Measurements from ENCODE around the gene MCCC1.
"Not testable (repeated sequence)": the region's sequence is repeated elsewhere in the genome, so short reads cannot be mapped to it uniquely, and the experiment has no call there.

MCCC1 gene

GRCh38 chr3:183122257-183122932 is 23.1 kb upstream of the MCCC1 start:
- Histone ChIP-seq H3K9me3 (ENCODE audit: control insufficient read depth, low read length) (no peaks in the 10 kb centered on the region), H3K4me1 (ENCODE audit: control insufficient read depth, insufficient read depth, low read length) (no peaks in the 10 kb centered on the region), H3K27me3 (replicated peaks; ENCODE audit: control insufficient read depth, insufficient read depth, low read length) (peaks cover 23% of the 10 kb centered on the region), H3K36me3 (ENCODE audit: control insufficient read depth, insufficient read depth, low read length, severe bottlenecking) (no peaks in the 10 kb centered on the region), H3K4me3 (ENCODE audit: low read length) (no peak overlapping the region), H3K9ac (ENCODE audit: low read length) (no peak overlapping the region)
- DNase-seq (ENCODE audit: low read depth): peak; percentile 86

GRCh38 chr3:183120538-183121215 is 21.4 kb upstream of the MCCC1 start:
- Histone ChIP-seq H3K27me3 (replicated peaks; ENCODE audit: control insufficient read depth, insufficient read depth, low read length) (peaks cover 30% of the 10 kb centered on the region), H3K9me3 (ENCODE audit: control insufficient read depth, low read length) (no peaks in the 10 kb centered on the region), H3K36me3 (ENCODE audit: control insufficient read depth, insufficient read depth, low read length, severe bottlenecking) (no peaks in the 10 kb centered on the region), H3K9ac (ENCODE audit: low read length) (no peak overlapping the region), H3K4me3 (ENCODE audit: low read length) (no peak overlapping the region), H3K4me1 (ENCODE audit: control insufficient read depth, insufficient read depth, low read length) (no peaks in the 10 kb centered on the region)
- no peak for DNase-seq (ENCODE audit: low read depth)

GRCh38 chr3:183117056-183117455 is 17.8 kb upstream of the MCCC1 start:
- Histone ChIP-seq H3K4me3 (ENCODE audit: low read length) (no peak overlapping the region), H3K9ac (ENCODE audit: low read length) (no peak overlapping the region), H3K4me1 (ENCODE audit: control insufficient read depth, insufficient read depth, low read length) (no peaks in the 10 kb centered on the region), H3K9me3 (ENCODE audit: control insufficient read depth, low read length) (no peaks in the 10 kb centered on the region), H3K27me3 (replicated peaks; ENCODE audit: control insufficient read depth, insufficient read depth, low read length) (peaks cover 46% of the 10 kb centered on the region), H3K36me3 (ENCODE audit: control insufficient read depth, insufficient read depth, low read length, severe bottlenecking) (no peaks in the 10 kb centered on the region)
- DNase-seq (ENCODE audit: low read depth): no peak

DNA sequence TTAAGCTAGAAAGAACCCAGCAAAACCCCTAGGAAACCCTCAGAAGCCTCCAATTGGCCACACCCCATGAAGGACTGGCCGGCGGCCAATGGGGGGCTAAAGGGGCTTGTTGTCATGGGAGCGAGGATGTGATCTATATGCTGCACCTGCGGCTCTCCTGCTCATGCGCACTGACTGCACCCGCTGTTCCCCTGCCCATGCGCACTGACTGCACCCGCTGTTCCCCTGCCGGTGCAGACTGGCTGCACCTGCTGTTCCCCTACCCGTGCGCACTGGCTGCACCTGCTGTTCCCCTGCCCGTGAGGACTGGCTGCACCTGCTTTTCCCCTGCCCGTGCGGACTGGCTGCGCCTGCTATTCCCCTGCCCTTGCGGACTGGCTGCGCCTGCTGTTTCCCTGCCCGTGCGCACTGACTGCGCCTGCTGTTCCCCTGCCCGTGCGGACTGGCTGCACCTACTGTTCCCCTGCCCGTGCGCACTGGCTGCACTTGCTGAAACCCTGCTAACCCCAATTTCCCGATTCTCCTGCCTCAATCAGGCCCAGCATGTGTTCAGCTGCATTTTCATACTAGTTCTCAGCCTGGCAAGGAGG is 16.8 kb upstream of the MCCC1 start:
- Histone ChIP-seq H3K27me3 (replicated peaks; ENCODE audit: control insufficient read depth, insufficient read depth, low read length) (peaks cover 45% of the 10 kb centered on the region), H3K4me3 (ENCODE audit: low read length) (no peak overlapping the region), H3K36me3 (ENCODE audit: control insufficient read depth, insufficient read depth, low read length, severe bottlenecking) (no peaks in the 10 kb centered on the region), H3K4me1 (ENCODE audit: control insufficient read depth, insufficient read depth, low read length) (no peaks in the 10 kb centered on the region), H3K9ac (ENCODE audit: low read length) (no peak overlapping the region), H3K9me3 (ENCODE audit: control insufficient read depth, low read length) (no peaks in the 10 kb centered on the region)
- DNase-seq (ENCODE audit: low read depth): no peak

DNA sequence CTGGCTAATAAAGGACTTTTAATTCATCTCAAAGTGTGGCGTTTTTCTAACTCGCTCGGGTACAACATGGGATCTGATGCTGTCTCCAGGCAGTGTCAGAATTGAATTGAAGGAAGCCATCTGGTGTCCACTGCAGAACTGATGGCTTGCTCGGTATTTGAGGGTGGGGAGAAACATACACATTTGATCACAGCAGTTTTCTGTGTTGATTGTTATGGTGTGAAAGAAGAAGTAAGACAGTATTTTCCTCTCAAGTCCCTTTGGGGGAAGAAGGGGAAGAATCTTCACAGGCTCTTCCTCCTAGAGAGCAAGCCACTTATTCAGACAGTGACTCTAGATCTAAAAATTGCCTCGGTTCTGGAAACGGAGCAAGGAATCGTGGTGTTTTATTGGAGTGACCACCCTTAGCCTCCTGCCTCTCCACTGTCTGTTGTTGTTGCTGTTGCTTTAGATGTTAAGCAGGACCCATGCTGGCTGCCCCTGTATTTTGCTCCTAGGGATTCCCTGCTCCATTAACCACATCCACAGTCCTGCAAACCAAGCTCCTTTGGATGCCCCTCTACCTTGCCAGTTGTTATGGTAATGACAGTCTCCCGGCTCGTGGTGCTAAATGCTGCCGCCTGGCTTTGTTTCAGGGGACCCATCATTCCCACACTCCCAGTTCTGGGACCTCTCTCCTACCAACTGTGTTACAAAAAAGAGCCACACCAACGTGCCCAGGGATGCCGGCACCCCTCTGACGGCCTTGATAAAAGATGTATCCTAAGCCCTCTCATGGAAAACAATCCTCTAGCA is 15.3 kb upstream of the MCCC1 start:
- Histone ChIP-seq H3K9me3 (ENCODE audit: control insufficient read depth, low read length) (peaks cover 5% of the 10 kb centered on the region), H3K27me3 (replicated peaks; ENCODE audit: control insufficient read depth, insufficient read depth, low read length) (peaks cover 36% of the 10 kb centered on the region), H3K9ac (ENCODE audit: low read length) (no peak overlapping the region), H3K4me1 (ENCODE audit: control insufficient read depth, insufficient read depth, low read length) (no peaks in the 10 kb centered on the region), H3K4me3 (ENCODE audit: low read length) (no peak overlapping the region), H3K36me3 (ENCODE audit: control insufficient read depth, insufficient read depth, low read length, severe bottlenecking) (no peaks in the 10 kb centered on the region)
- no peak for DNase-seq (ENCODE audit: low read depth)

- not testable (repeated sequence) for H3K4me1 ChIP-seq (ENCODE audit: control insufficient read depth, insufficient read depth, low read length); H3K4me3 ChIP-seq (ENCODE audit: low read length); H3K9me3 ChIP-seq (ENCODE audit: control insufficient read depth, low read length); H3K36me3 ChIP-seq (ENCODE audit: control insufficient read depth, insufficient read depth, low read length, severe bottlenecking); H3K9ac ChIP-seq (ENCODE audit: low read length); DNase-seq (ENCODE audit: low read depth)
- H3K27me3 ChIP-seq (replicated peaks; ENCODE audit: control insufficient read depth, insufficient read depth, low read length): peaks cover 10% of the 10 kb centered on the region
Measured at GRCh38 chr3:183109847-183110246, 10.6 kb upstream of the MCCC1 start.

- H3K9me3 ChIP-seq (ENCODE audit: control insufficient read depth, low read length): peaks cover 6% of the 10 kb centered on the region
Measured at GRCh38 chr3:183108470-183108869, 9.2 kb upstream of the MCCC1 start.

GRCh38 chr3:183108001-183108449 is 8.7 kb upstream of the MCCC1 start:
- no peak for DNase-seq (ENCODE audit: low read depth)
- no peaks in the 10 kb centered on the region for H3K36me3 ChIP-seq (ENCODE audit: control insufficient read depth, insufficient read depth, low read length, severe bottlenecking)
- H3K4me1 ChIP-seq (ENCODE audit: control insufficient read depth, insufficient read depth, low read length): no peaks in the 10 kb centered on the region
- no peak overlapping the region for H3K9ac ChIP-seq (ENCODE audit: low read length)
- H3K9me3 ChIP-seq (ENCODE audit: control insufficient read depth, low read length): peaks cover 6% of the 10 kb centered on the region
- no peaks in the 10 kb centered on the region for H3K27me3 ChIP-seq (replicated peaks; ENCODE audit: control insufficient read depth, insufficient read depth, low read length)
- no peak overlapping the region for H3K4me3 ChIP-seq (ENCODE audit: low read length)

More at GRCh38 chr3:183108470-183108869, 9.2 kb upstream of the MCCC1 start:
- no peaks in the 10 kb centered on the region for H3K4me1 ChIP-seq (ENCODE audit: control insufficient read depth, insufficient read depth, low read length)
- H3K4me3 ChIP-seq (ENCODE audit: low read length): no peak overlapping the region
- H3K9ac ChIP-seq (ENCODE audit: low read length): no peak overlapping the region
- H3K27me3 ChIP-seq (replicated peaks; ENCODE audit: control insufficient read depth, insufficient read depth, low read length): no peaks in the 10 kb centered on the region
- no peak for DNase-seq (ENCODE audit: low read depth)
- no peaks in the 10 kb centered on the region for H3K36me3 ChIP-seq (ENCODE audit: control insufficient read depth, insufficient read depth, low read length, severe bottlenecking)

GRCh38 chr3:183107372-183107771 is 8.1 kb upstream of the MCCC1 start:
- H3K9ac ChIP-seq (ENCODE audit: low read length): not testable (repeated sequence)

GRCh38 chr3:183106635-183107034 is 7.3 kb upstream of the MCCC1 start:
- peaks cover 6% of the 10 kb centered on the region for H3K9me3 ChIP-seq (ENCODE audit: control insufficient read depth, low read length)
- no peaks in the 10 kb centered on the region for H3K36me3 ChIP-seq (ENCODE audit: control insufficient read depth, insufficient read depth, low read length, severe bottlenecking)
- H3K9ac ChIP-seq (ENCODE audit: low read length): no peak overlapping the region
- H3K4me1 ChIP-seq (ENCODE audit: control insufficient read depth, insufficient read depth, low read length): no peaks in the 10 kb centered on the region
- no peak for DNase-seq (ENCODE audit: low read depth)
- H3K27me3 ChIP-seq (replicated peaks; ENCODE audit: control insufficient read depth, insufficient read depth, low read length): no peaks in the 10 kb centered on the region
- H3K4me3 ChIP-seq (ENCODE audit: low read length): no peak overlapping the region

More at GRCh38 chr3:183107372-183107771, 8.1 kb upstream of the MCCC1 start:
- H3K9me3 ChIP-seq (ENCODE audit: control insufficient read depth, low read length); H3K27me3 ChIP-seq (replicated peaks; ENCODE audit: control insufficient read depth, insufficient read depth, low read length); H3K36me3 ChIP-seq (ENCODE audit: control insufficient read depth, insufficient read depth, low read length, severe bottlenecking); H3K4me3 ChIP-seq (ENCODE audit: low read length); DNase-seq (ENCODE audit: low read depth); H3K4me1 ChIP-seq (ENCODE audit: control insufficient read depth, insufficient read depth, low read length): not testable (repeated sequence)

GRCh38 chr3:183103950-183104349 is 4.7 kb upstream of the MCCC1 start:
- not testable (repeated sequence) for H3K9ac ChIP-seq (ENCODE audit: low read length); H3K27me3 ChIP-seq (replicated peaks; ENCODE audit: control insufficient read depth, insufficient read depth, low read length); DNase-seq (ENCODE audit: low read depth); H3K36me3 ChIP-seq (ENCODE audit: control insufficient read depth, insufficient read depth, low read length, severe bottlenecking); H3K9me3 ChIP-seq (ENCODE audit: control insufficient read depth, low read length); H3K4me3 ChIP-seq (ENCODE audit: low read length)
- H3K4me1 ChIP-seq (ENCODE audit: control insufficient read depth, insufficient read depth, low read length): peaks cover 11% of the 10 kb centered on the region
